Stimulated activated CD8-positive, alpha-beta memory T cell treated with anti-CD3 and anti-CD28 coated beads, Interleukin-12 subunit alpha, Interleukin-12 subunit beta, amount 100 ng/mL, for 1 hour (primary cell): ENCODE results near the gene CBX4.
A peak's percentile ranks its signal among the peaks of the same experiment; 100 is the strongest.

Source experiments
- DNase-seq: peaks from one replicate; pipeline ENCODE4 v3.0.0-alpha.2; 2020; ENCODE audit warnings: low read depth

The CBX4 gene

DNA sequence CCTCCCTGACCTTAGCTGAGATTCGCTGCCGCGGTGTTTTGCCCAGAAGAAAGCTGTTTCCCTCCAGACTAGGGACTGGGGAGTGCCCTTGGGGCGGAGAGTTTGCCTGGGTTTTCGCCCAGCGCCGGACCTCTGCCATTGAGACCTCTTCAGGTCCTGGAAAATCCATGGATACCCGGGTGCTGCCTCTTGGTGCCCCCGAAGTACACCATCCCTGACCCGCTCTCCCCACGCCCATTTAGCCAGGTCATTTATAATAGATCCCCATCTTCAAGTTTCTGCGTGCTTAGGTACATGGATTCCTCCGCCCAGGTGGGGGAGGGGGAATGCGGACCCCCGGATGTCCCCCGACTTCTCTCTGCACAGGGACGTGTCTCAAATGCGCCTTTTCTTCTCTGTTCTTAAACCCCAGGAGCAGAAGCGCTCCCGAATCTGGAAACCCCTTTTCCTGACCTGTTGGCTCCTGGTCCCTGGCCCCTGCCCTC is 27.3 kb downstream of the CBX4 start:
- DNase-seq = no peak

DNA sequence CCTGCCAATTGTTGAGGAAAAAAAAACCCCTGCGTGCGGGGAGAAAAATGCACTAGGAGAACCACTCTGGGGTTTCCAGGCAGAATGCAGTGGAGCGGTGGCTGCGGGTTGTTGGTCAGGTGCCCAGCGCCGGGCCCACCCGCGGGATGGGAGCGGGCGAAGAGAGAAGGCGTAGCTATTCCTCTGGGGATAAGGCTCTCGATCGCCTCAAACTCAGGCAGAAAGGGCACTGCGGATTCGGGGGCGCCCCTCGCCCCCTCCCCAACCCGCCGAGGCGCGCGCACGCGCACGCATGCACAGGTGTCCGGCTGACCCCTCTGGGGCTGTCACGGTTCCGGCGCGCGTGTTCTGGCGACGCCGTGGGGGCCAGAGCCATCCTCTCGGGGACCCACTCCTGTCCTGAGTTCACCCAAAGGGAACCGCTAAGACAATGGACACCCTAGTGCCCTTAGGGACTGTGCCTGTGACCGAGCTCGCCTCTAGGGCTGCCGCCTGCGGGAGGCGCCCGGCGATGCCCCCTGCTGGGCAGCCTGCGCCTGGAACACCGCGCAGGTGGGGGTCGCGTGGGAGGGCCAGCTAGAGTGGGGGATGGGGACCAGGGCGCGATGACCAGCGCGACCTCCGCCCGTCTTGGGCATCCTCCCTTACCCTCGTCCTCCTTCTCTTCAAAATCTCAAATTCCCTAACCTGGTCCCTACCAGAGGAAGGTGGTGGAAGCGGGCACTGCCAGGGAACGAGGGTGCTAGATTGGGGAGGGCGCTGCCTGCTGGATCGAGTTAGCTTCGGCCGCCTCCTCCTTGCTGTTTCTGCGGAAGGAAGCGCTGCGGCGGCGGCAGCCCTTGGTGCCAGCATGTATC is 28.0 kb downstream of the CBX4 start:
- no peak for DNase-seq

DNA sequence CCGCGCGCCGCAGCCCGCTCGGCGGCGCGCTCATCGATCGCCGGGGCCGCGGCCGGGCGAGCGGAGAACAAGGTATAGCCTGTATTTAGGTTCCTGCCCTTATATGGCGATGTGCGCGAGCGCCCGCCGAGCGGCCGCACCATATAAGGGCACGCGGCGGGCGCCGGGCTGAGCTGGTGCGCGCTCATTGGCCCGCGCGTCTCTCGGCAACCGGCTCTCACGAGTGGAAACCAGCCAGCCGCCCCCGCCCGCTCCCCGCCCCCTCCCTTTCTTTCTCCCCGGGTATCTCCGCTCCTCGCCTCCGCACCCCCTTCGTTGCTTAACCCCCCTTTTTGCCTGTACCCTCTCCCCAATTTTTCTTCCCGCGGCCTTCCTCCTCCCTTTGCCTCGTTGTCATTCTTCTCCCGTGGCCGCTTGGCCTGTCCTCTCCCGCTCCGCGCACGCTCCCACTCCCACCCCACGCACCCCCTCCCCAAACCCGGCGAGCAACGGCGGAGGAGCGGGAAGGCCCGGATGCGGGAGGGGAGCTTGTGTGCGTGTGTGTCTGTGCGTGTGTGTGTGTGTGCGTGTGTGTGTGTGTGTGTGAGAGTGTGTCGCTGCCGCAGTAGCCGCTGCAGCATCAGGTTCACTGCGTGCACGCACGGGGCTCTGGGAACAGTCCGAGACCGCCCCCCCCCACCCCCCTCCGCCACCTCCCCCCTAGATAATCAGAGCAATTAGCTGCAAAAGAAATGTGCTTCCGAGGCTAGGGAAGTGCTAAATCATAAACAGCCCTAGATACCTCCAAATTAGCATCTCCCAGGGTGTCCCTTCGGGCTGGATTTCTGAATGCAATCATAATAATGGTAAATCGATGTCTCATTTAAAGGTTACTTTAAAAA is 28.9 kb downstream of the CBX4 start:
- peak; percentile 68 for DNase-seq

DNA sequence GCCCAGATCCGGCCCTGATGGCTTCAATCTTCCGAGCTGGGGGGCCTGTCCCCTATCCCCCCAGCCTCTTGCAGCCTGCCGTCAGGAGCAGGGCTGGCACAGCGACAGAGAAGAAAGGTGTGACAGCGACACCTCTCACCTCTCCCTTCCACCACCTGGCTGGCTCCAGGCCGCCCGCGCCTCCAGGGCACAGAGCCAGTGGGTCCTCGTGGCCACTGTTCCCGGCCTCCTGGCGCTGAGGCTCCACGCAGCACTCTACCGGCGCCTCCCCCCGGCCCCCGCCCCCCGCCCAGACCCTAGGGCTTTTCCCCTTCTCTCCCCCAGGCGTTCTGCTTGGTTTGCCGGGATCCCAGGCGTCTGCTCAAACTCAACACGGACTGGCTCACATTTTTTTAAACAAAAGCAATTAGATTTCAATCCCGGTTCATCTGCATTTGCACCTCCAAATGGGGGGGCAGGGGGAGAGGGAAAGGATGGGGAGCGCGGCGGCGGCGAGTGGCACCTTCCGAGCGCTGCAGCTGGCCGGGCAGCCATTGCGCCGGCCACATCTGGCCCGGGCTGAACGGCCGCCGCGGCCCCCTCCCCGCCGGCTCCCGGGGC is 29.6 kb downstream of the CBX4 start:
- no peak for DNase-seq

DNA sequence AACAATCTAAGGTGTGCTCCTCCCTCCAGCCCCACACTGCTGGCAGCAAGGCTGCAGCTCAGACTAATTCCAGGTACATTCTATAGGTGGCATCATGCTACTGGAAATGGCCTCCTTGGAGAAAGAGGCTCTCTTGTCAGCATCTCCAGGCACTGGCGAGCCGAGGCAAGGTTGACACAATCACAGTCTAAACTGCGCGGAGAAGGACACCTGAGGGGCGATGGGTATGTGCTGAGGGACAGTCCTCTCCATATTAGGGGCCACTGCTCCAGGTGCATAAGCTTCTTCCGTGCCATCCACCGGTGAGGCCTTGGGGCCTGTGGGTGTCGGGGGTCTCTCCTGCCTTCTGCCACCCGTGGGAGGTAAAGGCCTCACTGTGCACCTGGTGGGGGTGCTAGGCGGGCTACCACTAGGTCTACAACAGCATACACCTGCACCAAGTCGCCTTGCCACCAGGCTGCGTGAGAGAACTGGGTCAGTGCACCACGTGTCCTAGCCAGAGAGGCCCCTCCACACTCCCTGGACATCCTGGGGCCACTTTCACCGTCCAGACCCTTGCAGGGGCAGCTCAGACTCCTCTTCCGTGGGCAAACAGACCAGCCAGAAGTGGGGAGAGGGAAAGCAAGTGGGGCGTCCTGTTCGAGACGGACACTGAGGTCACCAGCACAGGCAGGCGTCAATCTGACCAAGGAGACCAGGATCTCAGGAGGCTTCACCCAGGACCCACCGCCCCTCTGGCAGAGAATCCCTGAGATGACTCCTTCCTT is 30.3 kb downstream of the CBX4 start:
- DNase-seq = no peak

DNA sequence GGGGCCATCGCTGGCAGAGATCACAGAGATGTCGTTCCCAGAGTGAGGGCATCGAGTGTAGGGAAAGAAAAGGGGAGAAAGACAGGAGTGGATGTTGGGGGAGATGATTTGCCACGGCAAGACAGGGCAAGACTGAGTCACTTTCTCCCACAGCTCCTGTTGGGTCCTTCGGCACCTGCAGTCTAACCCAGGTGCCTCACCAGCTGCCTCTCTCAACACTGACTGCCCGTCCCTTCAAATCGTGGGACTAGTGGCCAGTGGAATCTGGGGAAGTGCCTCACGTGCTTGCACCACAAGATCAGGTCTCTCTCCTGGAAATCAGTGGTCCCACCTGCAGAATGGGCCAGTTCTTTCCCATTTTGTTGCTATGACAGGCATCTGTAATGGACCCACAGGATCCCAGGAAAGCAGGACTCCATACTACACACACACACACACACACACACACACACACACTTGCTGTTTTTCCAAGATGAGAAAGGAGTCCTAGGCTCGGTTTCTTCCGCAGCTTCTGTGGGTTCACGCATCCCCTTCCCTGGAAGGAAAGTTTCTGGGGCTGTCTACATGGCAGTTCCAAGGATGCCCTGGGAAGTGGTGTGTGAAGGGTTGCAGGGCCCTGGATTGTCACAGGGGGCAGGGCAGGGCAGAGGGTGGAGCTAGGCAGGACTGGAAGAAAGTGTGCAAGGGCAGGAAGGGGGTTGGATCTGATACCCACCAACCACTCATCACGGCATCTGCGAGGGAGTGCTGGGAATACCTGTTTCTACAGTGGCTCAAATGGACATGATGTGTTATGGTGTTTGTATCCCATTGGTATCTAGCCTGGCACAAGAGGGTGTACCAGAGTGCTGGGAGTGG is 32.1 kb downstream of the CBX4 start:
- no peak for DNase-seq

DNA sequence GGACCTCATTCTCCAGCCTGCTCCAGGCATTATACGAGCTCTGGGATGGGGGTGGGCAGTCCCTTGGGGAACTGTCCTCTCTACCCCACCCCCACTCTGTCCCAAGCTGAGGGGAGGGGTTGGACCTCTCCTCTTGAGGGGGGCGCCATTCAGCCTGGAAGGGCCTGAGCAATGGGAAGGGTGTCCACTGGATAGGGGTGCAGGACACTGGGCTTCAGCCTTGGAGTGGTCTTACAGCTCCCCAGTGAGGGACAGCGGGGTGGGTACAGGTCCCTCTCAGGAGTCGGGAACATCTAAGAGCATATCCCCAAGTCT is 32.8 kb downstream of the CBX4 start:
- DNase-seq = no peak

DNA sequence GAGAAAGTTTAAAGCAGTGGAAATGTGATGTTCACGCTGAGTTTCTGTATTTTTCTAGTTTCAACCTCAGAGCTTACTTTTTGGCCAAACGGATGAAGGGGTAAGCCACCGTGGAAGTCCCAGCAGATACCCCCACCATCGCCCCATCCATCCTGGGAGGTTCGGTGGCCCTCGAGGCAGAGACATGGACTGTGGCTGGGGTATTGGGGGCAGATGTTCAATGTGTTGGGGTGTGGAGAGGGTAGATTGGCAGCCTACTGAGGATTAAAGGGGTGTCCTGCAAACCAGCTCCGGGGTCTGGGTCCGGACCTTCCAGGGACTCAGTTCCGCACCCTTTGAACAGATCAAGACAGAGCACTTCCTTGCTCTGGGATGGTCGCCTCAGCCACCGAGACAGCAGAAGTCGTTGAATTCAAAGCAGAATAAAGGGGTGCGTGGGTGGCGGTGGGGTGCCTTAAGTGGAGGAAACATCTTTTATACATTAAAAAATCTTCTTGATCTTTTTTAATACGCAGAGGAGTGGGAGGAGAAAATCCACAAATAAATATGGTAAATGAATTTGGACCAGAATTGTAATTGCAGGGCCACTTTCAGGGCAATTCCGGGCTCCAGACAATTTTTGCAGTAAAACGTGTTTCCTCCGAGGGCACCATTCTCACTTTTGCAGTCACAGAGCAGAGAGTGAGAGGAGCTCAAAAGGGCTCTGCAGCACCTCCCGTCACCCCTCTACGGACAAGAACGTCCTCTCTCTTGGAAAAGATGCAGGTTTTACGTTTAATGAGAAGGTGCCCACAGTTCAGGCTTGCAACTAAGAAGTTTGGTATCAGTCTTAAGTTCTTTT is 34.2 kb downstream of the CBX4 start:
- DNase-seq = no peak

DNA sequence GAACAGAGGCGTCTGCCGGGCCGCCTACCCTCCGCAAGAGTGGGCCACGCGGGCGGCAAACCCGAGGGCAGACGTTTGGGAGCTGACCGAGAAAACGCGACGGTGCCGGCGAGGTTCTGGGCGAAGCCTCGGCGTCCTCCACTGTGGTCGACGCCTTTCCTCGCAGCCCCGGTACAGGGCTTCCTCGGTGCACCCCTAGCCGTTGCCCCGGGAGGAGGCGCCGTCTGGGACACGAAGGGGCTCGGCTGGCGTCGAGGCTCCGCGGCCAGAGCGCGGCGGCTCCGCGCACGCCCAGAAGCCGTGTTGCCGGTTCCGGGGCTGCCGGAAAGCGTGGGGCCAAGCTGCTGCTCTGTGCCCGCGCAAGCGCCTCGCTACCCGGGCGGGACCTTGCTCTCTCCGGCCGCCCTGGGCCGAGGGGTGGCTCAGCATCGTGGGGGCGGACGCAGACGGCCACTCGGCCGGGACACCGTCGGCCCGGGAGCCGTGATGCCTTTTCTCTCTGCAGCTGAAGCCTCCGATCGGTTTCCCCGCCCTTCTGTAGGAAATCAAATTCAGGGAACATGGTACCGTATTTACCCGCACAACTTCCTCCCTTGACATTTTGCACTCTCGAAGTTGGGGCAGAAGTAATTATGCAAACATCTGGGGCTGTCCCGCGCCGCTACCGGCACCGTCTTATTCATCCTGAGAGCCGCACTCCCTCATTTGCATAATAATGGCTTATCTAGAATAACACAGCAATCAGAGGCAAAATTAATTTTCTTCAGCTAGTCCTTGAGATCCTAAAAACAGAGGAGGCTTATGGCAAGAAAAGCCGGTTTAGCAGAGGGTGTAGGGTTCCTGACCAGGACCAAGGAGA is 35.0 kb downstream of the CBX4 start:
- DNase-seq = no peak

DNA sequence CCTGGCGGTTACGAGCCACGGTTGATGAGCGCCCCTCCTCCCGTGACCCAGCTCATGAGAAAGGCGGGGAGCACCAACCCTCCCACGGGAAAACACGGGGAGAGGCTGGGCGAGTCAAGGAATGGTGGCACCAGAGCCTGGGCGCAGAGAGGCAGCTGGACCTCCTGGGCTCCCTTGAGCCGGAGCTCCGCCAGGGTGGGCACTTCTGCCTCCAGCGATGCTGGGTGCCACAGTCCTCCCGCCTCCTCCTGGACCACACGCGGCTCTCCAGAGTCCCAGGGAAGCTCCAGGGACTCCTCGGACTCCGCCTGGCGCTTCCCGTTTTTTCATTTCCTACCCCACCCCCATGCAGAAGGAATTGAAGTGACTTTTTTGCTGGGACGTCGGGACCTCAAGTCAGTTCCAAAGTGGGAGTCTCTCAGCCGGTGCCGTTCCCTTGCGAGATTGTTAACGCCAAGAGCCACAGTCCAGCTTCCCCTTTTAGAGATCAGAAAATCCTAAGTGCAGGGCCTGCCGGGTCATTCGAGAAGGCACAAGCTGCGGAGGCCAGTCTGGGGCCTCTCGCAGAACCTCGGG is 35.7 kb downstream of the CBX4 start:
- no peak for DNase-seq

DNA sequence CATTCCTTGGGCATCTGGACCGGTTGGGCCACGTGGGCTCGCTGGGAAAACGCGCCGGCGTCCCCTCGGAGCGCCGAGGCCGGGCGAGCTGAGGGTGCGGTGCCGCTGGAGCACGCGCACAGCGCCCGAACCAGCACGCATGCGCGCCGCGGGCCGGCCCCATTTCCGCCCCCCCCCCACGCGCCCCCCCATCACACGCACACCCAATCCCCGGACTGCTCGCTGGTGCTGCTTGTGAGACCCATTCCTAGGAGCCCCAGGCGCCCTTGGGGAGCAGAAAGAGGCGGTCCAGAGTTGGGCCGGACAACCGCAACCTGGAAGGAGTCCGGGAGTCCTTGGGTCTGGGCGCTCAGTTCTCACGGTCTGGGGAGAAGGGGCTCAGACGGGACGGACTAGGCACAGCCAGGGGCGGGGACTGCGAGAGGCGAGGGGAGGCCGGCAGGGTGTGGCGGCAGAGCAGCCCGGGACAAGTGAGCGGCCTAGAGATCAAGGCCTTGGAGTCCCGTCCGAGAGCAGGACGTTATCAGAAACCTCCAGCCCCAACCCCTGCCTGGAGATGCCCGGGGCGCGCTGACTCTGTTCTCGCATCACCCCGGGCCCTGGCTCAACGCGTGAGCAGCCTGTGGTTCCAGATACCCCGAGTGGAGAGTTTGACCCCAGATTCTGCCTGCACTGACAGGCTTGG is 36.4 kb downstream of the CBX4 start:
- no peak for DNase-seq

DNA sequence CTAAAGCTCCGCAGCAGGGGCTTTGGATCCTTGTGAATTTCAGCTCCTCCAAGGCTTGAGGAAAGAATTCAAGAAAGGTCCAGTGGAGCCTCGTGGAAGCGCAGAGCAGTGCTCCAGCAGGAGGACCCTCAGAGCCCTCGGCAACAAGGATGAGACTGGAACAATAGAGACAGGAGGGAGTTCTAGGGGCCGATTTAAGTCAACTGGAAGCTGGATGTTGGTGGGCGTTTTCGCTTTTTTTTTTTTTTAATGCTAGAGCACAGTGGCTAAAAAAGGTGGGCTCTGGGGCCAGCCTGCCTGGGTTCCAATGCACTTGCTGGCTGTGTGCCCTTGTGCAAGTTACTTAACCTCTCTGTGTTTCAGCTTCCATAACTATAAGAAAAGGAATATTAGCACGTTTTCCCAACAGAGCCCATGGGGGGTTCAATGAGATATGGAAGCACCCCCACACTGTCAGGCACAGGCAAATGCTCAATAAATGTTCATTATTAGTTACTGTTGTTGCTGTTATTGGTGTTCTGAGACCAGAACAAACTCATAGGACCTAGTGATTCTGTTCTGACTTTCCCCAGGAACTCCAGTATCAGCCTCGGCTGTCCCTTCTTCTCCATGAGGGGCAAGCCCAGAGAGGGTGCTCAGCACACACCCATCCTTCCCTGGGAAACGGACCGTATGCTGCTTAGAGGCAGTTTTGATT is 37.1 kb downstream of the CBX4 start:
- DNase-seq = no peak

DNA sequence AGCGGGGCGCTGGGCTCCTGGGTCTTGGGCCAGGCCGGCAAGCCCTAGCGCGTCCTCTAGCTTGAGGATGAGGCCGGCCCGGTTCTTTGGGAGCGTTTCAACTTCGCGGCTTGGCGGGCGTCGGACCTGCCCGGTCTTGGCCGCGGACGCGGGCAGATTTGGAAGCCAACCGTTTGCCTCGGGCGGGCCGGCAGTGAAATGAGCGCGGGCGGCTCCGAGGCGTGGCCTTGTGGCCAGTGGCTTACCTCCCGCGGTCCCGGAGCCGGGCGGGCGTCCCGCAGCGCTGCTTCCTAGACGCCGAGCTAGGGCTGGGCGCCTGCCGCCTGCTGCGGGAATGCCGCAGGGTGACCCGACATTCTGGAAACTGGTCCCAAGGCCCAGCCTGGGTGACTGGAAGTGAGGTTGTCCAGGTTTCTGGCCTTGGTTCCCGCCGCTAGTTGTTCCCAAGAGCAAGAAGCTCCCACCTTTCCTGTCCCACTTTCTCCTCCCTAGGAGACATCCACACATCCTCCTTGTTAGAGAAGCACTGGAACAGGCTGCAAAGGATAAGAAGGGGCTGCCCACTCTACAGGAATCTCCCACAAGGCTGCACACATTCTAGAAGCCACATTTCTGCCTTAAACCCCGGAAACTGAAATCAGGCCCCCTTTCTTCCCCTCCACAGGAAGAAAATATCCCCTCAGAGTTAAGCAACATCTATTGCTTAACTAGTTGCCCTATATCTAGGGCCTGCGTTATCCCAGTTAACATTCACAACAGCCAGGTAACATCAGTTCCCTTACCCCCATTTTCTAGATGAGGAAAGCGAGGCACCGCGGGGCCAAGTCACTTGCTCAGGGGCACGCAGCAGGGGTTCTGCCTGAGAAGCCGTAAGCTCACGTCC is 37.8 kb downstream of the CBX4 start:
- DNase-seq = no peak

DNA sequence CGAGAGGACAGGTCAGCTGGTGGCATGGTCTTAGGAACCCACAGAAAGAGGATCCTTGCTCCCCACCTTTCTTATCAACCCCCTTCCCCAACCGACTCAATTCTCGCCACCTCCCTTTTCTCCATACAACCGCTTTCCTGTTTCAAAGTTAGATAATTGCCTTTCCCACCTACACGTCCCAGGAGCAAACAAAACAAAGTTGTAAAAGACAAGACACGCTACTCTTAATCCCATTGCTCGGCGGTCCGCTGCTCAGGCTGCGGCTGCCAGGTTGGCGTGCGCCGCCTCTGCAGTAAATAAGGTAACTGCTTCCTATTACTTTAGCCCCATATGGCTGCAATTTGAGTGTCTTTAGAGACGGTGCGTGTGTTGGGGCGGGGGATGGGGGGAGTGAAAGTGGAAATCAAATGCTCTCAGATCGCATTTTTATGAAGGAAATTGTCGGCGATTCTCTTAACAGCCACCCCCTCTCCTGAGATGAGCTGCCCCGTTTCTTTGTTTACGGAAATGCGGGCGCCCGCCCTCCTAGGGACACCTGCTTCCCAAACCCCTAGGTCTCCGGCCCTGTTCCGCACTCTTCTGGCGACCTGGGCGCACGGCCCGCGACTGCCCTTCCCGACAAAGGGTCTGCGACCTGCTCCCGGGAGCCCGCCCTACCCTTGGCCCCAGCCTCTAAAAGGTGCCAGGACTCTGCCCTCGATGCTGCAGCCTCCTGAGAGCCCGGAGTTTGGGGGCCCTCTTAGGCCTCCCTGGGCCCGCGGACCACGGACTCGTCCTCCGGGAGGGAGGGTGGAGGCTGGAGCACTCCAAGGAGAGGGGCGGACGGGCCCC is 38.7 kb downstream of the CBX4 start:
- DNase-seq = no peak

DNA sequence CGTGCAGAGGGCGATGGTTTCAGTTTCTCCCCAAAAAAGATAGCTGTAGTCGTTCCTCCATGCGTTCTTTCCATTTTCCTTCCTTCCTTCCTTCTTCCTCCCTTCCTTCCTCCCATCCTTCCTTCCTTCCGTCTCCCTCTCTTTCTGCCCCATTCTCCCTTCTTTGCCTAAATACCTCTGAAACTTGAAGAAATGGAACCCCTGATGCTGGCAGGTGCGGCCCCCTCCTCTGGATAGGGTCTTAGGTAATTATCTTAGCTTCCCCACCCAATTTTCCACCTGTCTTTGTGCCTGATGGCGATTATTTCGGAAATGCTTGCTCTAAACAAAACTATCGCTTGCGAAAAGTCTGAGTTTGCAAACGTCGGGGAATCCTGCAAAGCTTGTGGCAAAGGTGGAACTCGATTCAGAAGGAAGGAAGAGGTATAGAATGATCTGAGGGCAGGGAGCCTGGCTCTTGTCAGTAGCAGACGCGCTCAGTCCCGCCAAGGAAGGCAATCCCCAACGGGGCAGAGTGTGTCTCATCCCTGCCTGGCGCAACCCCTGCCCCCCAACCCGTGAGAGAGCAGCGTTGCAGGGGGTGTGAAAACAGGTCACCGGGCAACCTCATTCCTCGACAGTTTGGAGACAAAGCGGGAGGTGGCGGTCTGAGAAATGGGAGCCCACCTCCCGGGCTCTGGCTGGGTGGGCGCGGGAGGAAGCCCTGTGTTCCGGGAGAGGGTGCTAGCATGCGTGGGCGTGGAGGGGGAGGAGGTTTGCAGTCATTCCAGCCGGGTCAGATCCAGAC is 39.5 kb downstream of the CBX4 start:
- no peak for DNase-seq
